Stomach smooth muscle (tissue), 2 donors: Measurements from ENCODE around the gene ST6GALNAC3.

ENCODE experiments used
- H3K27ac ChIP-seq: one replicate; pipeline ENCODE4 v1.7.0; 2013; ENCODE audit warnings: mild to moderate bottlenecking, low read length, inconsistent platforms
- H3K27me3 ChIP-seq, 2 donors: one replicate each; pipeline ENCODE4 v1.7.0; 2013; ENCODE audit warnings: low read length in 2 of 2; ENCODE audit not compliant: insufficient read depth in 2 of 2, control insufficient read depth in 1 of 2
- H3K36me3 ChIP-seq, 2 donors: one replicate each; pipeline ENCODE4 v1.7.0; 2013; ENCODE audit warnings: low read length in 2 of 2; ENCODE audit not compliant: control insufficient read depth in 2 of 2, insufficient read depth in 2 of 2
- H3K4me1 ChIP-seq: one replicate; pipeline ENCODE4 v1.7.0; 2013; ENCODE audit warnings: low read length; ENCODE audit not compliant: control insufficient read depth, insufficient read depth
- H3K4me3 ChIP-seq, 2 donors: one replicate each; pipeline ENCODE4 v1.7.0; 2013; ENCODE audit warnings: low read length in 2 of 2
- H3K9ac ChIP-seq, 2 donors: one replicate each; pipeline ENCODE4 v1.7.0; 2013; ENCODE audit warnings: low read length in 2 of 2, mild to moderate bottlenecking in 1 of 2
- H3K9me3 ChIP-seq, 2 donors: one replicate each; pipeline ENCODE4 v1.7.0; 2013; ENCODE audit warnings: low read length in 2 of 2; ENCODE audit not compliant: control insufficient read depth in 2 of 2
- donor health status: healthy.
- donor health status: Pancreatic carcinoma.

Gene ST6GALNAC3

DNA sequence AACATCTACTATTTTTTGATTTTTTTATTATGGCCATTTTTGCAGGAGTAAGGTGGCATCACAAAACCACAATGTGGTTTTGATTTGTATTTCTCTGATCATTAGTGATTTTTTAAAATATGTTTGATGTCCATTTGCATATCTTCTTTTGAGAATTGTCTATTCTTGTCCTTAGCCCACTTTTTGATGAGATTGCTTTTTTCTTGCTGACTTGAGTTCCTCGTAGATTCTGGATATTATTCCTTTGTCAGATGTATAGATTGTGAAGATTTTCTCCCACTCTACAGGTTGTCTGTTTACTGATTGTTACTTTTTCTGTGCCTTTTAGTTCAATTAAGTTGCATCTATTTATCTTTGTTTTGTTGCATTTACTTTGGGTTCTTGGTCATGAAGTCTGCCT, 375.7 kb downstream of the ST6GALNAC3 start:
- Histone ChIP-seq H3K36me3 (no peaks in the 10 kb centered on the region), H3K4me1 (no peaks in the 10 kb centered on the region), H3K4me3 (no peak overlapping the region), H3K27me3 (no peaks in the 10 kb centered on the region), H3K9me3 (no peaks in the 10 kb centered on the region), H3K27ac (no peak overlapping the region), H3K9ac (no peak overlapping the region)

DNA sequence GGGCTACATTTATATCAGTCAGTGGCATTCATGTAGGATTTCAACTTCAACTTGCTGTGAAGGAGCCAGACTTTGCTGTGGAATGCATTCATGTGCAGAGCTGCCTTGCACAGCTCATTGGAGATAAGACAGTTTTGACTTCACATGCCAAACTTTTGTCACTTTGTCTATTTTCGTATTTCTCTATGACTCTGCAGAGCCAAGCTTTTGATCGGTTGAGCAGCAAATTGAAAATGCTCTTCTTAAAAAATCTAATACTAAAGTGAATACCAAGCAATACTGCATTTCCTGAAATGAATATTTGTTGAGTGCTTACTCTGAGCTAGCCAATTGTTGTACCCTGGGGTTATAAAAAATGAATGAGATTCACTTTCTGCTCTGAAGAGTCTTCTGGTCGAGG, 388.7 kb downstream of the ST6GALNAC3 start:
- no peak overlapping the region for H3K9ac ChIP-seq
- no peak overlapping the region for H3K27ac ChIP-seq
- no peaks in the 10 kb centered on the region for H3K9me3 ChIP-seq
- no peak overlapping the region for H3K4me3 ChIP-seq
- H3K27me3 ChIP-seq: no peaks in the 10 kb centered on the region
- H3K36me3 ChIP-seq: no peaks in the 10 kb centered on the region
- H3K4me1 ChIP-seq: no peaks in the 10 kb centered on the region

DNA sequence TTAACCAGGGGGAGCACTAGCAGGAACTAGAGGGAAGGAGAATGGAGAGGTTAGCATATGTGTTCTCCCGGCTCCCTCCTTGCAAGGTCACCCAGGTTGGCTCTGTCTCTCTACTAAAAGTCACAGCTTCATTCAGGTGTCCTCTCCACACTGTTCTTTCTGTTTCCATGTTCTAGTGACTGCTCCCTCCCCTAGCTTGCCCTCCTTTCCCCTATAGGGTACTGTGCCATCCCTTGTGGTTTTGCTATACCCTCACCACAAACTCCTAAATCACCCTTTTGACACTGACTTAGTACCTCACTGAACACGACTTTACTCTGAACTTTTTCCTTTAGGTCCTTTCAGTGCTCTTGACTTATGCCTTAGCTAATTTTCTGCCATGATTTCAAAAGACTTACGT, 389.3 kb downstream of the ST6GALNAC3 start:
- no peaks in the 10 kb centered on the region for H3K9me3 ChIP-seq
- H3K27me3 ChIP-seq: no peaks in the 10 kb centered on the region
- H3K27ac ChIP-seq: no peak overlapping the region
- H3K36me3 ChIP-seq: no peaks in the 10 kb centered on the region
- H3K4me3 ChIP-seq: no peak overlapping the region
- H3K9ac ChIP-seq: no peak overlapping the region
- H3K4me1 ChIP-seq: no peaks in the 10 kb centered on the region

DNA sequence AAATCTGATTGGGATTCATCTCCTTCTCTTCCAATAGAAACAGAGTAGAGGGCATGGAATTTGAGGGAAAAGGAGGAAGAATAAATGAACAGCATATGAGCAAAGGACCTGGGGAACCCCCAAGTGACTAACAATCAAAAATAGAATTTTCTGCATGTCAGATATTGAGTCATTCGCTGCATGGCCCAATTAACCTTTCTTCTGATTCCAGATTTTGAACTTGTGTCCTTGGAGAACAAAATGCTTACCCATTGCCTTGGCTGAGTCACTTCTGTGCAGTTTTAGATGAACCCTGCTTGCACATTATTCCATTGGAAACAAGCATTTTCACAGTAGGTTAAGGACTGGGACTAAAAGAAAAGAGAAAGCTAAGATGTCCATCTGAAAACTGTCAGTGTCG, 390.5 kb downstream of the ST6GALNAC3 start:
- Histone ChIP-seq H3K9ac (no peak overlapping the region), H3K27me3 (no peaks in the 10 kb centered on the region), H3K4me1 (no peaks in the 10 kb centered on the region), H3K9me3 (no peaks in the 10 kb centered on the region), H3K4me3 (no peak overlapping the region), H3K27ac (no peak overlapping the region), H3K36me3 (no peaks in the 10 kb centered on the region)

DNA sequence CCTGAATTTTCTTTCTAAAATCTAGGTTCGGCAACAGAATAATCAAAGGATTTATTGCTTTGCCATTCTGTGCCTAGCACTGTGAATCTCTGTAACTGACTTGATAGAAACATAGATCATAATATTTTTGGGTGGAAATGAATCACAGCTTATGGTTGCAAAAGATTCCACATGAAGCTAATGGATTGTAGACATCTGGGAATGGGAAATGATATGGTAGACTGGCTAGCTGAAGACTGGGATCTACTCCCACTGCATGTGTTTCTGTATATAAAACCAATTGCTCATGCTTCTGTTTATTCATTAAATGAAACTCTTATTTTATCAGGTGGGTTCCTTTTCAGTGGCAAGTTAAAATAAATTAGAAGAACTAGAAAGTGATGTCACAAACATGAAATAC, 395.6 kb downstream of the ST6GALNAC3 start:
- no peak overlapping the region for H3K9ac ChIP-seq
- no peaks in the 10 kb centered on the region for H3K9me3 ChIP-seq
- no peak overlapping the region for H3K4me3 ChIP-seq
- H3K36me3 ChIP-seq: no peaks in the 10 kb centered on the region
- no peaks in the 10 kb centered on the region for H3K4me1 ChIP-seq
- no peaks in the 10 kb centered on the region for H3K27me3 ChIP-seq
- no peak overlapping the region for H3K27ac ChIP-seq

DNA sequence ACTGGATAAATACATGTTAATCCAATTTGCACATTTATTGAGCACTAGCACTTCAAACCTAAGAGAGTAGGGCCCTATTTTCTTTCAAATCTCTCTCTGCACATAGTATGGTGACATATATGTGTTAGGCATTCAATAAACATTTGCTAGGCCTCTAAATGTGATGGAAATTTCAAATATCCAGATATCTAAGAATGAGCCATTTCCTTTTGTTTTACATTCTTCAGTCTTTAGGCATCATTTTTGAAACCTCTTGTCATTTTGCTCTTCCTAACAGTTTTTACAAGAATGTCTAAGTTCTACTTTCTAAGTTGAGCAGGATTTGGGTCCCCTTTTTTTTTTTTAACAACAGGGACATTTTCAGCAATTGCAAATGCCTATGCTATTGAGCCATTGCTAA, 397.0 kb downstream of the ST6GALNAC3 start:
- H3K4me1 ChIP-seq: no peaks in the 10 kb centered on the region
- no peaks in the 10 kb centered on the region for H3K27me3 ChIP-seq
- no peaks in the 10 kb centered on the region for H3K36me3 ChIP-seq
- no peak overlapping the region for H3K9ac ChIP-seq
- H3K27ac ChIP-seq: no peak overlapping the region
- no peaks in the 10 kb centered on the region for H3K9me3 ChIP-seq
- H3K4me3 ChIP-seq: no peak overlapping the region

DNA sequence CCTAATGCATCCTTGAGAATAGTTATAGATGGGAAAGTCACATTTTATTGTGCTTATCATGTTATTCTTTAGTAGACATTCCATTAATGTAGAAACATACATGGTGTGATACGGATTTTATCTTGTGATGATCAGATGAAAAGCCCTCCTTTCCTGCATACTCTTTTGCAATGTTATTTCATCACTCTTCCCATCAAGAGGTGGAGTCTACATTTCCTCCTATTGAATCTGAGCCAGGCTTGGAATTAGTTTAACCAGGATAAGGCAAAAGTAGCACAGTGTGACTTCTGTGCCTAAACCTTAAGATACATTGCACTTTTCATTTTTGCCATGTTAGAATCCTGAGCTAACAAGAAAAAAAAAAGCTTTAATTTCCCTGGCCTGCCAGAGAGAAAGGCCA, 399.0 kb downstream of the ST6GALNAC3 start:
- Histone ChIP-seq H3K9me3 (no peaks in the 10 kb centered on the region), H3K27me3 (no peaks in the 10 kb centered on the region), H3K36me3 (no peaks in the 10 kb centered on the region), H3K9ac (no peak overlapping the region), H3K4me3 (no peak overlapping the region), H3K27ac (no peak overlapping the region), H3K4me1 (no peaks in the 10 kb centered on the region)

DNA sequence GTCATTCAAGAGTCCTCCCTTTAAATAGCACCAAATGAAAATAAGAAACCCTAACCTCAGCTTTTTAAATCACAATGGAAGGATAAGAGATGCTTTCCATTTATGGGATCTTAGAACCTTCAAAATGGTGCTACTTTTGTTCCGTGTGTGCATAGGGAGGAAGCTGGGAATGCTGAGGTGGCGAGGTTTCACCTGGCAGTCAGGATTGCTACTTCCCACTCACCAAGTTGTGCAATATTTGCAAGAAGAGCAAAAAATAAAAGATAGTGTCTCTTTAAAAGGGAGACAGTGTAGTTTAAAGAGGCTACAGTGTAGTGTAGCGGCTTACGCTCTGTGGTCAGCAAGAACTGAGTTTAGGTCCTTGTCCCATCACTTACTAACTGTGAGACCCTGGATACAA, 400.4 kb downstream of the ST6GALNAC3 start:
- Histone ChIP-seq H3K27me3 (no peaks in the 10 kb centered on the region), H3K4me1 (no peaks in the 10 kb centered on the region), H3K9me3 (no peaks in the 10 kb centered on the region), H3K36me3 (no peaks in the 10 kb centered on the region), H3K4me3 (no peak overlapping the region), H3K27ac (no peak overlapping the region), H3K9ac (no peak overlapping the region)

DNA sequence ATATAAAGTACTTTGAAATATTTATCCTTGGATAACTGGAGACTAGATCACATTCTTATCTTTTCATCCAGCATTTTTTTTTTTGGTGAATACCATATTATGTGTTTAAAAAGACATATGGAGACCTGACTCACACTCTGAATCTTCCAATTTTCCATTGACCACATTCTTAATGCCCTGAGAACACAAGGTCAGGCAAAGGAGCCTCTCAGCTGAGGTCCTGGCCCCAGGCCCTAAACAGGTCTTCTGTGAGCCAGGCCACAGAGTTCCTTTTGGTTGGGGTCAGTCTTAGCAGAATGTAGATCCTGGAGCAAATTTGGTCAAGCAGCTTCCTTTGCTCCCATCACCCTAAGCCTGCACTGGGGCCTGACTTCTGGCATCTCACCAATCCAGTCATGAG, 402.6 kb downstream of the ST6GALNAC3 start:
- Histone ChIP-seq H3K4me3 (no peak overlapping the region), H3K9ac (no peak overlapping the region), H3K27ac (no peak overlapping the region), H3K36me3 (no peaks in the 10 kb centered on the region), H3K9me3 (no peaks in the 10 kb centered on the region), H3K27me3 (no peaks in the 10 kb centered on the region), H3K4me1 (no peaks in the 10 kb centered on the region)

DNA sequence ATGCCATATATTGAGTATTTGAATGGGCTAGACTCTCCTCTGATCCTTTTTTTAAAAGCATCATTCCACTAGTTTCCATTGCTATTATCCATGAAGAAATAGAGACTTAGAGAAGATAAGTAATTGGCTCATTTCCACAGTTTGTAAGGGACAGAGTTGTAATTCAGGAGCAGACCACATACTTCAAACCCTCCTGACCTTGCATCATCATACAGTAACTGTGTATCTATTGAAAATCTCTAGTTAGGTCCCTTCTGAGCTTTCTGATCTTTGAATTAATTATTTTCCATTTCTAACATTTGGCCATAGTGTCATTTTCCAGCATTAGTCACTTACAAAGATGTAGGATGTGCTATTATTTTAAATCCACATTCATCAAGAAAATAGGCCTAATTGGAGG, 406.3 kb downstream of the ST6GALNAC3 start:
- H3K27ac ChIP-seq: no peak overlapping the region
- H3K4me3 ChIP-seq: no peak overlapping the region
- no peaks in the 10 kb centered on the region for H3K4me1 ChIP-seq
- H3K9ac ChIP-seq: no peak overlapping the region
- no peaks in the 10 kb centered on the region for H3K27me3 ChIP-seq
- H3K36me3 ChIP-seq: no peaks in the 10 kb centered on the region
- H3K9me3 ChIP-seq: no peaks in the 10 kb centered on the region

DNA sequence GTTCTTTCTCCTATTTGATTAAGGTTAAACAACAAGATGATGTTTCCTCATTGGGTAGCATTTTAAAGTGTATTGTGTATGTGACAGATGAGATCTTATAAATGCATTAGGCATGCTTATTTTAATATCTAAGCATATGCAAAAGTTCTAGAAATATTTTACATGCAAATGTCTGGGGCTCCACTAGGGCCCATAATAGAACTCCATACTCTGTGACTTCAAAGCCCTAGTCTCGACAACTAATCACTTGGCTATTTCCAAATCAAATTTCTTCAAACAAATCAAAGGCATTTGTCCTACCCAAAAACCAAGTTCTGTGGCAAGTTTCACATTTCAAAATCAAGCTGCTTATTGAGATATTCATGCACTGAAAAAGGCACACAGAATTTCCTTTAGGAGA, 407.1 kb downstream of the ST6GALNAC3 start:
- Histone ChIP-seq H3K9me3 (no peaks in the 10 kb centered on the region), H3K4me1 (no peaks in the 10 kb centered on the region), H3K27me3 (no peaks in the 10 kb centered on the region), H3K36me3 (no peaks in the 10 kb centered on the region), H3K9ac (no peak overlapping the region), H3K4me3 (no peak overlapping the region), H3K27ac (no peak overlapping the region)

DNA sequence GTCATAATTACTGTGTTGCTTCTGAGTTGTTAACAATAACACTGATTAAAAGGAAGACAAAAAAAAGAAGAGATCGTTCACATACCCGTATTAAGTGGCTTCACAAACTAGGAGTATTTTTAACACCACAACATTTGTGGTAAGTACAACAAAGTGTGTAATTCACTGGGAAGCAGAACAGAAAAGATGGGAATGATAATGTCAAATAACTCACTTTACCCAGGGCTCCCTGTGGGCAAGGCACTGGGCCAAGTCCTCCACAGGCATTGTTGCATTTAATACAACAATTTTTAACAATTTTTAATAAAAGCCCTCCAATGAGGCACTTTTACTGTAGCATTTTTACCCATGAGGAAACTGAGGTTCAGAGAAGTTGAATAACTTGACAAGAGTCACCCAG, 407.7 kb downstream of the ST6GALNAC3 start:
- Histone ChIP-seq H3K4me3 (no peak overlapping the region), H3K27me3 (no peaks in the 10 kb centered on the region), H3K27ac (no peak overlapping the region), H3K36me3 (no peaks in the 10 kb centered on the region), H3K9me3 (no peaks in the 10 kb centered on the region), H3K4me1 (no peaks in the 10 kb centered on the region), H3K9ac (no peak overlapping the region)
